Glutamatergic neuron (in vitro differentiated cells): ENCODE measurements around the gene ALPK3. TPM values are rescaled to one million over a fixed set of nuclear protein-coding genes. Genes with fewer than 3 reads are reported as not detected.

Source experiments
- DNase-seq: peaks from one replicate; pipeline ENCODE4 v3.0.0; 2022
- H3K27ac Mint-ChIP-seq: one replicate; pipeline ENCODE4 v1.8.0; 2020; ENCODE audit warnings: mild to moderate bottlenecking, mixed read lengths, inconsistent platforms; ENCODE audit not compliant: unreplicated experiment
- H3K27me3 Mint-ChIP-seq: one replicate; pipeline ENCODE4 v1.8.0; 2020; ENCODE audit warnings: mild to moderate bottlenecking, moderate library complexity, mixed read lengths, inconsistent platforms; ENCODE audit not compliant: unreplicated experiment
- H3K36me3 Mint-ChIP-seq: one replicate; pipeline ENCODE4 v1.8.0; 2020; ENCODE audit warnings: mild to moderate bottlenecking, mixed read lengths, inconsistent platforms; ENCODE audit not compliant: unreplicated experiment
- H3K4me1 Mint-ChIP-seq: one replicate; pipeline ENCODE4 v1.8.0; 2020; ENCODE audit warnings: mild to moderate bottlenecking, low read depth, mixed read lengths, inconsistent platforms; ENCODE audit not compliant: unreplicated experiment
- H3K4me3 Mint-ChIP-seq: one replicate; pipeline ENCODE4 v1.8.0; 2020; ENCODE audit warnings: mild to moderate bottlenecking, mixed read lengths, inconsistent platforms; ENCODE audit not compliant: unreplicated experiment
- H3K9me3 Mint-ChIP-seq: one replicate; pipeline ENCODE4 v1.8.0; 2020; ENCODE audit warnings: mild to moderate bottlenecking, moderate library complexity, mixed read lengths, inconsistent platforms; ENCODE audit not compliant: unreplicated experiment
- total RNA-seq: library from RNA; stranded (reverse); fragmentation: NEBNext Ultra II Directional; extraction: Animal tissue kit (Norgen Biotek cat#: 25700); gene quantifications from one replicate; pipeline ENCODE4 v1.2.1, GENCODE V29; 2021; ENCODE audit not compliant: unreplicated experiment
- TF ChIP-seq, protein P1 (sequence below): fragments of 200-600 bp; sonication (generic); IDR thresholded peaks from one replicate; pipeline ENCODE4 v1.5.0; 2021; ENCODE audit not compliant: partially characterized antibody, unreplicated experiment

Gene ALPK3
- total RNA-seq, 1 donor from 2014 or later = 6.8 TPM

DNA sequence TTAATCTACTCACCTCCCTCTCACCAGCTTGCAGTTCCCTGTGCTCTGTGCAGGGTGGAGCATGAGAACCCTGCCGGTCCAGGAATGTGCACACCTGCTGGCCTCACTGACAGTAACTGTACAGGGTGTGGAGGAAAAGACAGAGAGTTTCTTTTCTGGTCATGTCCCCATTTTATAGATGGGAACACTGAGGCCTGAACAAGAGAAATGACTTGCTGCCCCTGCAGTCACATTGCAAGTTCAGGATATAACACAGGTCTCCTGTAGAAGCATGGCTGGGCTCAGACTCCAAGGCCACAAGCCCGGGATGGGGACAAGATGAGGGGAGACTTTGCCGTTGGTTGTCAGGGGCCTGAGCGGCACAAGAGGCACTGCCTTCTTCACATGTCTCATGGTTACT lies 90.6 kb downstream of the ALPK3 start:
- peaks cover 1% of the 10 kb centered on the region for H3K9me3 Mint-ChIP-seq
- H3K36me3 Mint-ChIP-seq = no peaks in the 10 kb centered on the region
- H3K4me1 Mint-ChIP-seq = peaks cover 12% of the 10 kb centered on the region
- H3K27ac Mint-ChIP-seq = no peak overlapping the region
- TF ChIP-seq, protein P1, sequence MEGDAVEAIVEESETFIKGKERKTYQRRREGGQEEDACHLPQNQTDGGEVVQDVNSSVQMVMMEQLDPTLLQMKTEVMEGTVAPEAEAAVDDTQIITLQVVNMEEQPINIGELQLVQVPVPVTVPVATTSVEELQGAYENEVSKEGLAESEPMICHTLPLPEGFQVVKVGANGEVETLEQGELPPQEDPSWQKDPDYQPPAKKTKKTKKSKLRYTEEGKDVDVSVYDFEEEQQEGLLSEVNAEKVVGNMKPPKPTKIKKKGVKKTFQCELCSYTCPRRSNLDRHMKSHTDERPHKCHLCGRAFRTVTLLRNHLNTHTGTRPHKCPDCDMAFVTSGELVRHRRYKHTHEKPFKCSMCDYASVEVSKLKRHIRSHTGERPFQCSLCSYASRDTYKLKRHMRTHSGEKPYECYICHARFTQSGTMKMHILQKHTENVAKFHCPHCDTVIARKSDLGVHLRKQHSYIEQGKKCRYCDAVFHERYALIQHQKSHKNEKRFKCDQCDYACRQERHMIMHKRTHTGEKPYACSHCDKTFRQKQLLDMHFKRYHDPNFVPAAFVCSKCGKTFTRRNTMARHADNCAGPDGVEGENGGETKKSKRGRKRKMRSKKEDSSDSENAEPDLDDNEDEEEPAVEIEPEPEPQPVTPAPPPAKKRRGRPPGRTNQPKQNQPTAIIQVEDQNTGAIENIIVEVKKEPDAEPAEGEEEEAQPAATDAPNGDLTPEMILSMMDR = no peak
- no peak for DNase-seq
- H3K4me3 Mint-ChIP-seq = no peak overlapping the region
- no peaks in the 10 kb centered on the region for H3K27me3 Mint-ChIP-seq

DNA sequence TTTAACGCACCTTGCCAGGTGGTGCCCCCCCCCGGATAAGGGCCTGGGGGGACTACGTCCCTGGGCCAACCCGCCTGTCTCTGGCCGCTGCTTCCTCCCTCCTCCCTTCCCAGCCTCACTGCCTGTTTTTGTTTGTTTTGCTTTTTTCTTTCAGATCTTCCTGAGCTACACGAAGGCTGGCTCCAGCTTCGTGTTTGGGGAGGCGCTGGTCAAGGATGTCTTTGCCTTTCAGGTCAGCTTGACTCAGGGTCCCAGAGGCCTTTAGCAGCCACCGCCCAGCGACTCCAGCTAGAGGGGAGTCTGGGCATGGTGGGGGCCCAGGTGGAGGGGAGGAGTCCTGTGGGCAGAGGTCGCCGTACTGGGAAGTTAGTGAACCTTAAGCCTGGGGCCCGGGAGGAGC lies 91.4 kb downstream of the ALPK3 start:
- Mint-ChIP-seq H3K4me3 (no peak overlapping the region), H3K27ac (no peak overlapping the region), H3K9me3 (peaks cover 1% of the 10 kb centered on the region), H3K4me1 (peaks cover 13% of the 10 kb centered on the region), H3K36me3 (no peaks in the 10 kb centered on the region), H3K27me3 (no peaks in the 10 kb centered on the region)
- TF ChIP-seq, protein P1 = no peak
- no peak for DNase-seq

DNA sequence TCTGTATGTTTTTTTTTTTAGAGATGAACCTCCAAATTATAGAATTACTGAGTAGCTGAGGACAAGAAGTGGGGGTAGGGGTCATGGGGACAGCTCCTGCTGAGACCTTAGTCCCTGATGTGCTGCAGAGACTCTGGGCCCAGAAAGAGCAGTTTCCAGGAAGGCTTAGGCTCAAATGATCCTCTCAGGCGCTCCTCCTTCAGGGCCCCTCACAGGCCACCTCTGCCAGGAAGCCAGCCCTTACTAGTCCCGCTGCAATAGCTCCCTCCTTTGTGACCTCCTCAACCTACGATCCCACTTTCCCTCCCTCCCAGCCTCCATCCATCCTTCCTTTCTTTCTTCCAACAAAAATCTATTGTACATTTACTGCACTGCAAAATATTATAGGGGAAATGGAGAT lies 91.9 kb downstream of the ALPK3 start:
- TF ChIP-seq, protein P1 = no peak
- Mint-ChIP-seq H3K4me1 (peaks cover 13% of the 10 kb centered on the region), H3K4me3 (no peak overlapping the region), H3K36me3 (no peaks in the 10 kb centered on the region), H3K27me3 (no peaks in the 10 kb centered on the region), H3K27ac (no peak overlapping the region), H3K9me3 (peaks cover 1% of the 10 kb centered on the region)
- no peak for DNase-seq

DNA sequence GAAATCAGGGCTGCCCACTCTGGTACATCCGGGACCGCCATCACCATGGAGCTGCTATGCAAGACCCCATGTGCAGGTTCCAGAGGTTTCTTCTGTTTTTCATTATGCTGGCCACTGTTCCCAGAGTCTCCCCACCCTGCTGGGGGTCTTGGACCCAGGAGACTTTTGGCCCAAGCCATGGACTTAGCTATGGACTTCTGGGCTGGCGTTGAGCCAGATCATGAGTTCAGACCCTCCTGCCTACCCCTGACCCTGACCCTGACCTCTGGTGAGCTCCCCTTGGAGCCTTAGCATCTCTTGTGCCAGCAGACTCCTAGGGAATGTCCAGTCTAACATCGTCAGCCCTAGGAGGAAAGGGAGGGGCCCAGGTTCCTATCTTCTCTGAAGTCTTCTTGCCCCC lies 92.6 kb downstream of the ALPK3 start:
- peaks cover 1% of the 10 kb centered on the region for H3K9me3 Mint-ChIP-seq
- H3K4me1 Mint-ChIP-seq = peaks cover 14% of the 10 kb centered on the region
- TF ChIP-seq, protein P1 = no peak
- DNase-seq = no peak
- no peaks in the 10 kb centered on the region for H3K27me3 Mint-ChIP-seq
- H3K36me3 Mint-ChIP-seq = no peaks in the 10 kb centered on the region
- no peak overlapping the region for H3K4me3 Mint-ChIP-seq
- no peak overlapping the region for H3K27ac Mint-ChIP-seq

DNA sequence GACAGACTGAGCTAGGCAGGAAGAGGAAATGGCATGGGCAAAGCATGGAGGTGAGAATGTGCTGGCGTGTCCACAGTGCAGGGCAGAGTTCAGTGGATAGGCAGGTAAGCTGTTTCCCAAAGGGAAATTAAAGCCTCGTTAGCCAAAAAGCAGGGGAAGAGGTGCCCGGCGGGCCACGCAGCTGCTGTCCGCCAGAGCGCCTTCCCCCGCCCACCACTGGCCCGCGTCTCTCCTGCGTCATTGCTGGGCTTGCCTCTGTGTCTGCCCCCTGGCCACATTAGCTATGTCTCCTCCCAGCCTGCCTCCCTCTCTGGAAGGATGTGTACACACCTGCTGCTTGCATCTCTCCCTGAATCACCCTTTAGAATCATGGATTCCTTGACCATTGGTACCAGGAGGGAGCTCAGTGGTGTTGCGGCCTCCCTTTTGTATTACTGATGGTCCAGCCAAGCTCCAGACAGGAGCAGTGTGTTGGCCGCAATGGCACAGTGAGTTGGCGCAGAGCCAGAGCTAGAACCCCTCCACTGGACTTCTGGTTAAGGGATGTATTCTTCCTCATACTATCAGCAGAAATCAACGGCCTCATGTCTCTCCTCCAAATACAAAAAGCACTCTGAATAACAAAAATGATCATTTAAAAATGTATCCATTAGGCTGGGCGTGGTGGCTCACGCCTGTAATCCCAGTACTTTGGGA lies 93.9 kb downstream of the ALPK3 start:
- H3K9me3 Mint-ChIP-seq = peaks cover 4% of the 10 kb centered on the region
- no peak overlapping the region for H3K4me3 Mint-ChIP-seq
- H3K4me1 Mint-ChIP-seq = peaks cover 22% of the 10 kb centered on the region
- TF ChIP-seq, protein P1 = no peak
- no peaks in the 10 kb centered on the region for H3K36me3 Mint-ChIP-seq
- H3K27me3 Mint-ChIP-seq = no peaks in the 10 kb centered on the region
- DNase-seq = no peak
- H3K27ac Mint-ChIP-seq = no peak overlapping the region
